Stimulated activated CD4-positive, alpha-beta T cell treated with anti-CD3 and anti-CD28 coated beads, TNF-alpha, amount 100 ng/mL, for 24 hours (primary cell): ENCODE data around the gene FCHSD1.

Experiments used
- DNase-seq, 3 experiments: peaks; one replicate each; pipeline ENCODE4 v3.0.0-alpha.2; 2020; ENCODE audit warnings: low read depth in 3 of 3

FCHSD1 gene

DNA sequence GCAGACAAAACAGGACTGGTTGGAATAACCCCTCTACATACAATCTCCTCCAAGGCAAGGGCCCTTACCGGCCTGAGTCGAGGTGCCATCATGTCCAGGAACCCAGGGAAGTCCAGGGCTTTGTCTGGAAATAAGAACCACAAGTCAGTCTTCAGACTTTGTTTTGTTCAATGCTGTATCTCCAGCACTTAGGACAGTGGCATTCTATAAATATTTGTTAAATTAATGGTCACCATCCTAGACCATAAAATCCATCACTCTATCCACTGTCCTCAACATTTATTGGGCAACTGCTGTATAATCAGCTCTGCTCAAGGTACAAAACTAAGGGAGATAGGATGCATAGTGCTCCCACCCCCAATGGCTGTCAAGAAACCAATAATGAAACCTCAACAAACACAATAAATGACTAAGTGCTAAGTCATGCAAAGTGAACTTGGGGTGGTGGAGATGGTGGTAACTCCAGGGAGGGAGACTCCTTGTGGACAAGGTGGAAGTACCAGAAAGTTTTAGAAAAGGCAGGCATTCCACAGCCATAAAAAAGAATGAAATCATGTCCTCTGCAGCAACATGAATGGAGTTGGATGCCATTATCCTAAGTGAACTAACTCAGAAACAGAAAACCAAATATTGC lies 9.5 kb downstream of the FCHSD1 start:
- no peak for DNase-seq

DNA sequence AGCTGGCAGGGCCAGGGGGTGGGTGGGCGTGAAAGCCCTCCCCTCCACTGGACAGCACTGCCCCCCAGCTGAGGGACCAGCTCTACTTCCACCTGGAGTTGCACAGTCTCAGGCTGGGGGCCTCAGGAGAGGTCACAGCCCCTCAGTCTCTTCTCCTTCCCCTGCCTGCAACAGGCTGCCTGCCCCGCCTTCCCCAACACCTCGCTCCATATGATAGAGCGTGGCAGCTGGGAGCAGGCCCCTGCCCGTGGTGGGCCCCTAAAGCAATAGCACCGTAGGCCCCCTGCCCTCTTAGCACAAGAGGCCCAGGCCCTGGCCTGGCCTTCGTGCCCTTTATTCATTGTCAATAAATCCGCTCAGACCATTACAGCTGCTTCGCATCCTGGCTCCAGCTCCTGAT lies 10.5 kb downstream of the FCHSD1 start:
- DNase-seq: no peak

- DNase-seq: no peak
Measured at GRCh38 chr5:141640051-141640415, 11.2 kb downstream of the FCHSD1 start.

- DNase-seq: no peak
Measured at GRCh38 chr5:141639357-141640050, 11.7 kb downstream of the FCHSD1 start.

DNA sequence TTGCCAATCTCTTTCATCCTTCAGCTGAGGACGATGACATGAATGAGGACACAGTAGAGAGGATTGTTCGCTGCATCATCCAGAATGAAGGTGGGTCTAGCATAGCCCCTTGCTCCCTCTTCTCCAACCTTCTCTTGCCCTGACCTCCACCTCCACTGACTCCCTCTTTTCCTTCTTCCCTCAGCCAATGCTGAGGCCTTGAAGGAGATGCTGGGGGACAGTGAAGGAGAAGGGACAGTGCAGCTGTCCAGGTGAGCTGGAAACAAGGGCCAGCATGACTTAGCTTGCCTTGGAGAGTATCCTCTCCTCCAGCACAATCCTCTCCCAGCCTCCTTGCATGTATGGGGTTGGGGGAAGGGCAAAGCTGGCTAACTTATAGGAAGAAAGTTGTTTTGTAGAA lies 12.4 kb downstream of the FCHSD1 start:
- DNase-seq: no peak

GRCh38 chr5:141637767-141638419 lies 13.3 kb downstream of the FCHSD1 start:
- peak in 1 of 3 experiments; percentile 53 for DNase-seq

DNA sequence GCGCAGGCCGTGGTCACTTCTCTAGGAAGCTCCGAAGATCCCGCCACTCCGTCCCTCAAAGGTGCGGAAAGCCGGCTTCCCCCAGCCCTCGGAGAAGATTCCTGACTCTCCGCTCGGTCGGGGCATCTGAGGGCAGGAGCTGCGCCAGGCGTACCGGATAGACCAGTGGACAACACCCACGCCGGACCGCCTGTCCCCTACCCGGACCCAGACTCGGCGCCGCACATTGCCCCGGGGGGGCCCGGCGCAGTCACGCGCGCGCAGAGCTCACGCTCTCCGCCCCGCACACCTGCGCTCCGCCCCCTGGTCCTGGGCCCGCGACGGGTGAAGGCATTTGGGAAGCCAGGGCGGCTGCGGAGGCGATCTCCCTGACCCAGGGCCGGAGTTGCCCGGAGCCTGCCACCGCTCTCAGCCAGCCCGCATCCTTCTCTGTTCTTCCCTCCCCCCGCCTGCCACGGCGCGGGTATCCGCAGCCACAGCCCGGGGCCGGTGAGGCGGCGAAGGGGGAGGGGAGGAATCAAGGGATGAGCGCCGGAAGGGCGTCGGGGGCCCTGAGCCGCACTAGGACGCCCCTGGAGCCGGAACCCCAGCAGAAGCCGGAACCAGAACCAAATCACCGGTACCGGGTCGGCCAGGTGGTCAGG lies 14.0 kb downstream of the FCHSD1 start:
- peak in 1 of 3 experiments; percentile 54 for DNase-seq

GRCh38 chr5:141636413-141637122 lies 14.7 kb downstream of the FCHSD1 start, which contains the start of the genes HDAC3 and RELL2:
Gene HDAC3, minus strand, starts transcription at chr5:141636849. Its CDS starts 59 bp downstream, at chr5:141636790.
Gene RELL2, plus strand, starts transcription at chr5:141636997. Its CDS starts 1,229 bp downstream, at chr5:141638226.
- DNase-seq: peak; percentile 88 to 96 (median 92)

GRCh38 chr5:141636106-141636412 lies 15.2 kb downstream of the FCHSD1 start:
- DNase-seq: no peak

DNA sequence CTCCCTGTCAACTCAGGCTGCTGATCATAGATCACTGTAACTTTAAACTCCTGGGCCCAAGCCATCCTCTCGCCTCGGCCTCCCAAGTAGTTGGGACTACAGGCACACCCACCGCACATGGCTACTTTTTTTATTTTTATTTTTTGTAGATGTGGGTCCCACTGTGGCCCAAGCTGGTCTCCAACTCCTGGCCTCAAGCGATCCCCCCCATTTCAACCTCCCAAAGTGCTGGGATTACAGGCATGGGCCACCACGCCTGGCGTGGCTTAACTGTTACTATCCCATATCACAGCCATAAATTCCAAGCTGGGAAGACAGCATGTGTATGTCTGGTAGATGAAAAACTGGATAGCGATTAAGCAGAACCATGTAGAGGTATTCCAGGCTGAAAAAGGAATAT lies 15.6 kb downstream of the FCHSD1 start:
- no peak for DNase-seq

GRCh38 chr5:141634720-141635119 lies 16.5 kb downstream of the FCHSD1 start:
- DNase-seq: no peak

DNA sequence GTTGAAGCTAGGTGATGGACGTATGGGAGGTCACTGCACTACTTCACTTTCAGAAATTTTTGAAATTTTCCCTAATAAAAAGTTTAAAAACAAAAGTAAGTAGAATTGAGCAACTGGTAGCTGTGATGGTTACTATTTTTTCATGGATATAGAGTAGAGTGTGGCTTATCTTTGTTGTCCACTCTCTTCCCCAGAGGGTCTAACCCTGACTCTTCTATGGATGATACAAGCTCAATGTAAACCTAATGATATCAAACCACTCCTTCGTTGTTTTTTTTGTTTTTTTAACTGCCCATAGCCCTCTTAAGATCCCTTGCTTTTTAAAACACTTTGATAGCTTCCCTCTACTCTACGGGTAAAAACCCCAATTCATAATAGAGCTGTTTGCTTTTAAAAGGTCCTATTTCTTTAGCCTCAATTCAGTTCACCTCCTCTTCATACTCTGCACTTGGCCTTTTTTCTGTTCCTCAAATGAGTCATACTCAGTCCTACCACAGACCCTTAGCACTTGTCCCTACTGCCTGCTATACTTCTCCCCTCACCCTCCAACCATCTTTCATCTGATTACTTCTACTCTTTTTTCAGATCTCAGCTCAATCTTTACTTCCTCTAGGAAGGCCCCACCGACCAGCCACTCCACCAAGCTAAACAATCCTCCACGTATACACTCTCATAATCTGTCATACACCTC lies 17.2 kb downstream of the FCHSD1 start:
- DNase-seq: no peak

DNA sequence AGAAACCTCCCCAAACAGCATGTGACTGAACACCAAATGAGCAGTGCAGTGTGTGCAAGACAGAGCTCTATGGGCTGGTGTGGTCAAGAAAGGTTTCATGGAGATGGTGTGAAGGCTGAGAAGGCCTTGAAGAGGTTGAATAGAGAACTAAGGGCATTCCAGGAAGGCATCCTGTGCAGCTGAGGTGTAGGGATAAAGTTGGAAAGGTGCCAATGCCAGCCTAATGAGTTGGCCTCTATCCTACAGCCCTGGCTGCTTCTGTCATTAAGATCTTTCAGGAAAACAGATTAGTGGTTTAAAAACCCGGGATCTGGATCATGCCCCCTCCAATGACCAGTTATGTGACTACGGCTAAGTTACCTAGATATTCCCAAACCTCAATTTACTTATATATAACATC lies 18.6 kb downstream of the FCHSD1 start:
- no peak for DNase-seq

DNA sequence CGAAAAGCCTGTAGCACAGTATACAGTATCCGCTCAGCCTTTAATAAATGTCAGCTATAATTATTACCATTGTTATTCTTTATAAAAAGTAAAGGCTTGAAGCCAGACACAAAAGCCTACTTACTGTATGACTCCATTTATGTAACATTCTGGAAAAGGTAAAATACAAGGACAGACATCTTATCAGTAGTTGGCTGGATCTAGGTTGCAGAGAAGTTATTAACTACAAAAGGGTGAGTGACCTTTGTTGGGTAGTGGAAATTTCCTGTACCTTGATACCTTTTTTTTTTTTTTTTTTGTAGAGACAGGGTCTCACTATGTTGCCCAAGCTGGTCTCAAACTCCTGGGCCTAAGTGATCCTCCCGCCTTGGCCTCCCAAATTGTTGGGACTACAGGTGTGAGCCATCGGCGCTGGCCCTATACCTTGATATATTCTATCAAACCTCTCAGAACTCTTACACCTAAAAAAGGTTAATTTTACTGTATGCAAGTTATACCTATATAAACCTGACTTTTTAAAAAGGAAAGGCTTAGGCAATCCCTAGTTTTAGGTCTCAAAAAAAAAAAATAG lies 20.6 kb downstream of the FCHSD1 start:
- no peak for DNase-seq

- DNase-seq: no peak
Measured at GRCh38 chr5:141628175-141628788, 22.9 kb downstream of the FCHSD1 start.

GRCh38 chr5:141623611-141624010 lies 27.6 kb downstream of the FCHSD1 start:
- no peak for DNase-seq

DNA sequence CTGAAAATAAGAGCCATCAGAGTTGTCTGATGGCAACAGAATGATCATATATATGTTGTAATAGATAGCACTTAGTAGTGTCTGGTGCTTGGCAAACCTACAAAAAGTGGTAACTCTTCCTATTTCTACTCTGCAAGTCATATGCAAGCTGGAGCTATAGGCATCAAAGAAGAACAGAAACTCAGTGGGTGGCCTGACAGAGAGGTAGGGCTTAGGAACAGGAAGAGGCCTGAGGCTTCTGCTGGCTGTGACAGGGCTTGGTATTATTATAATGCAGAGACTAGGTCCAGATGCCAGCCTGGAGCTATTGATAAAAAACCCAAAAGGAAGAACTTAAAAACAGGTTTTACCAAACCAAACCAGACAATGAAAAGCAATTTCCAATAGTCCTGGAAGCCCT lies 28.0 kb downstream of the FCHSD1 start:
- no peak for DNase-seq

- peak; percentile 97 to 99 (median 98) for DNase-seq
Measured at GRCh38 chr5:141618804-141619554, 32.2 kb downstream of the FCHSD1 start, which contains the start of gene DIAPH1. Gene DIAPH1, minus strand, starts transcription at chr5:141619000. Its CDS starts 86 bp downstream, at chr5:141618914.

DNA sequence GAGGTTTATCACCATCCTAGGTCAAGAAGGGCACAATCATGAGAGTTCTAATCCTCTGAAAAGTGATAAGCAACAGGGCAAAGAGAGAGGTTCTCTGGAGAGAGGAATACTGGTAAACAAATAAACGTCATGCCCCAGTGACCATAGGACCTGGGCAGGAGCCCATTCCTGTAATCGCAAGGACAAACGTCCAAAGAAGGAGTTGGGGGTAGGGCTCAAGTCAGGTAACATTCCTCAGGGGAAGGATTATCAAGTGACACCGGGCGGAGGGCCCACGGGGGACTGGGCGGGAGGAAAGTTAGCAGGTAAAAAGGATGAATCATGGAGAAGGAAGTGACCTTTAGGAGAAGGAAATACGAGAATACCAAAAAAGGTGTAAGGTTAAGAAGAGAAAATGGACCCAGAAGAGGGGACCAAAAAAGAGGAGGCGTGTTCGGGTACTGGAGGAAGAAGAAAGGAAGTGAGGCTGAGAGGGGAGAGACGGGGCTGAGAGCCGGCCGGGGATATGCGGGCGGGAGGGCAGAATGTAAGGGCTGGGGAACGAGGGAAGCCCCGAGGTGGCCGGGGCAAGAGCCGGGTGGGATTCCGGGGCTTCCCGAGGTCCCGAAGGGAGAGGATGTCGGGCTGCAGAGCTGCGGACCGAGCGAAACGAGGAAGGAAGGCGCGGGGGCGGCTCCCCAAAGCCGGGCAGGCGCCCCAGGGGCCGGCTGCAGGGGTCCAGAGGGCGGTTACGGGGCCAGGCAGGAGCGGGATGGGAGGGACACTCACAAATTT lies 33.0 kb downstream of the FCHSD1 start:
- DNase-seq: peak in 1 of 3 experiments; percentile 72
